HepG2 (cell line): ENCODE measurements around the gene GABRB1. TPM values are rescaled to one million over a fixed set of nuclear protein-coding genes. Genes with fewer than 3 reads are reported as not detected.

Experiments
- ATAC-seq: fragments of 200-7000 bp; cut with Tn5 transposase; 3 replicates; pipeline ENCODE4 v1.9.1; 2020; ENCODE audit warnings: mild to moderate bottlenecking, moderate library complexity
- BruUV-seq: library from RNA; stranded (reverse); fragments of 400-500 nt; replicated peaks from 2 replicates; lab custom pipeline; 2021; lab: Mats Ljungman, UMichigan
- CTCF ChIA-PET: fragments of 300-600 bp; formaldehyde crosslinking; extraction: SDS; loops from one replicate; lab custom pipeline; 2021; ENCODE audit warnings: low total read pairs, inconsistent platforms, low intra/inter-chr PET ratio; lab: Yijun Ruan, JAX
- POLR2A ChIA-PET: fragments of 350-600 bp; sonication (Branson Sonifier 250); formaldehyde crosslinking; loops from one replicate; lab custom pipeline; 2020; ENCODE audit warnings: antibody characterized with exemption, inconsistent platforms; lab: Yijun Ruan, JAX
- DNase-seq: peaks from one replicate; pipeline ENCODE4 v3.0.0-alpha.2; 2015; ENCODE audit warnings: low spot score
- FAIRE-seq: peaks from 3 replicates; lab custom pipeline; 2011; peaks lifted over from hg19 to GRCh38; lab: Jason Lieb, UNC
- H2AFZ ChIP-seq: one replicate; pipeline ENCODE4 v1.6.1; 2011; ENCODE audit warnings: low read length, inconsistent platforms
- H3K27ac ChIP-seq: fragments of 300-600 bp; 3 replicates; pipeline ENCODE4 v1.8.0; 2011; ENCODE audit warnings: mixed run types, mild to moderate bottlenecking, mixed read lengths, low read length, inconsistent platforms; ENCODE audit not compliant: insufficient read depth; ENCODE audit errors: extremely low read length
- H3K27me3 ChIP-seq, 2 experiments: fragments of 200-600 bp in 1 of 2; 2 replicates in 1 of 2; 3 replicates in 1 of 2; pipeline versions ENCODE4 v1.6.0 to v1.8.0; 2011; ENCODE audit warnings: low read length in 2 of 2, mild to moderate bottlenecking in 2 of 2, moderate library complexity in 2 of 2, inconsistent platforms in 1 of 2; ENCODE audit not compliant: insufficient read depth in 2 of 2, control insufficient read depth in 1 of 2
- H3K36me3 ChIP-seq, 2 experiments: fragments of 200-600 bp in 1 of 2; replicated peaks in 1 of 2; 2 replicates in 1 of 2; 3 replicates in 1 of 2; pipeline versions ENCODE4 v1.5.1 to v1.8.0; 2011; ENCODE audit warnings: low read length in 2 of 2, inconsistent platforms in 1 of 2; ENCODE audit not compliant: insufficient read depth in 2 of 2, control insufficient read depth in 1 of 2
- H3K4me1 ChIP-seq: 2 replicates; pipeline ENCODE4 v1.5.1; 2012; ENCODE audit warnings: low read length, inconsistent platforms; ENCODE audit not compliant: insufficient read depth
- H3K4me2 ChIP-seq: 2 replicates; pipeline ENCODE4 v1.6.0; 2011; ENCODE audit warnings: low read depth, low read length, inconsistent platforms
- H3K4me3 ChIP-seq, 3 experiments: fragments of 200-600 bp in 1 of 3; sonication (generic), shearing (Covaris generic) in 1 of 3; replicated peaks in 1 of 3; 2 replicates each; pipeline ENCODE4 v1.5.1; 2011 to 2016; ENCODE audit warnings: low read length in 3 of 3, inconsistent platforms in 2 of 3, low read depth in 2 of 3, mild to moderate bottlenecking in 2 of 3, control low read depth in 1 of 3, mixed read lengths in 1 of 3; ENCODE audit not compliant: insufficient read depth in 1 of 3
- H3K79me2 ChIP-seq: one replicate; pipeline ENCODE4 v1.6.1; 2011; ENCODE audit warnings: low read length, inconsistent platforms; ENCODE audit not compliant: insufficient read depth
- H3K9ac ChIP-seq: 2 replicates; pipeline ENCODE4 v1.6.0; 2011; ENCODE audit warnings: mild to moderate bottlenecking, low read depth, low read length, inconsistent platforms; ENCODE audit not compliant: insufficient read depth
- H3K9me3 ChIP-seq: 2 replicates; pipeline ENCODE4 v1.5.1; 2012; ENCODE audit warnings: mild to moderate bottlenecking, low read length
- H4K20me1 ChIP-seq: 2 replicates; pipeline ENCODE4 v1.6.0; 2011; ENCODE audit warnings: inconsistent platforms, mild to moderate bottlenecking, low read length, moderate library complexity; ENCODE audit not compliant: insufficient read depth
- ARID3A ChIP-seq: IDR thresholded peaks from 2 replicates; pipeline ENCODE4 v1.6.1; 2012; ENCODE audit warnings: low read depth, low read length, improper control_type of control experiment
- DDIT3 ChIP-seq: sonication (generic); formaldehyde crosslinking; IDR thresholded peaks from 2 replicates; pipeline ENCODE4 v1.4.0; 2020; ENCODE audit warnings: mild to moderate bottlenecking, missing genetic modification reagents
- HNF1A ChIP-seq, 2 experiments: sonication (generic) in 1 of 2; formaldehyde crosslinking in 1 of 2; IDR thresholded peaks; 2 replicates each; pipeline versions ENCODE4 v1.4.0 to v1.6.1; 2016 to 2020; ENCODE audit warnings: borderline replicate concordance in 1 of 2, low read depth in 1 of 2, mild to moderate bottlenecking in 1 of 2, missing genetic modification reagents in 1 of 2
- HNRNPUL1 ChIP-seq: fragments of 200-400 bp; formaldehyde crosslinking; IDR thresholded peaks from 2 replicates; pipeline ENCODE4 v1.6.1; 2017; ENCODE audit warnings: low read depth, mild to moderate bottlenecking, low read length, moderate library complexity
- IKZF5 ChIP-seq: IDR thresholded peaks from 2 replicates; pipeline ENCODE4 v1.6.1; 2018; ENCODE audit warnings: missing genetic modification reagents, mild to moderate bottlenecking, missing compliant biosample characterization
- KLF9 ChIP-seq: IDR thresholded peaks from 2 replicates; pipeline ENCODE4 v1.6.1; 2016; ENCODE audit warnings: low read depth
- RFXANK ChIP-seq: IDR thresholded peaks from 2 replicates; pipeline ENCODE4 v1.6.1; 2016
- SMC3 ChIP-seq: IDR thresholded peaks from 2 replicates; pipeline ENCODE4 v1.6.1; 2011; ENCODE audit warnings: low read length, improper control_type of control experiment
- ZBTB42 ChIP-seq: sonication (generic); formaldehyde crosslinking; IDR thresholded peaks from 2 replicates; pipeline ENCODE4 v1.5.0; 2020; ENCODE audit warnings: mild to moderate bottlenecking, missing genetic modification reagents
- ZFX ChIP-seq: sonication (generic); formaldehyde crosslinking; IDR thresholded peaks from 2 replicates; pipeline ENCODE4 v1.4.0; 2020; ENCODE audit warnings: mild to moderate bottlenecking, low read depth, missing genetic modification reagents, moderate library complexity
- ZNF207 ChIP-seq: fragments of 450-650 bp; IDR thresholded peaks from 2 replicates; pipeline ENCODE4 v1.6.1; 2016; ENCODE audit warnings: antibody characterized with exemption, borderline replicate concordance
- ZNF329 ChIP-seq: sonication (generic); formaldehyde crosslinking; IDR thresholded peaks from 2 replicates; pipeline ENCODE4 v1.9.0; 2021; ENCODE audit warnings: low read depth, mild to moderate bottlenecking, missing genetic modification reagents
- ZSCAN9 ChIP-seq: IDR thresholded peaks from 2 replicates; pipeline ENCODE4 v1.6.1; 2016; ENCODE audit warnings: borderline replicate concordance
- WGBS: methylation state at CpG from one replicate; pipeline ENCODE4 v1.1.6; 2017; ENCODE audit warnings: low lambda C conversion rate; 5-methylcytosine and 5-hydroxymethylcytosine counted together
- in situ Hi-C: cut with HindIII; loops from 2 replicates; pipeline ENCODE4 v1.10.0; 2017; ENCODE audit warnings: low pct_unique_long_range_greater_than_20kb; ENCODE audit not compliant: extremely low pct_ligation_motif_present
- intact Hi-C: fragments of 100-400 bp; cut with micrococcal nuclease; formaldehyde crosslinking; loops from one replicate; pipeline ENCODE4 v1.10.0; 2022; ENCODE audit not compliant: unreplicated experiment
- polyA plus RNA-seq, 8 experiments: library from polyadenylated mRNA; depleted of rRNA in 3 of 8; stranded (reverse) in 7 of 8; unstranded in 1 of 8; fragments of >200 nt; fragmentation: Illumina TruSeq in 4 of 8; extraction: Trizol in 4 of 8; gene quantifications; 2 replicates each; pipeline versions ENCODE4 v1.2.1 to v1.2.3, GENCODE V29; 2011 to 2016; ENCODE audit warnings: low read depth in 4 of 8, missing spikeins in 1 of 8, mixed read lengths in 1 of 8; ENCODE audit not compliant: insufficient read depth in 1 of 8
- total RNA-seq, 5 experiments: library from RNA; depleted of rRNA; stranded (reverse); fragments of >200 nt; fragmentation: Illumina TruSeq; extraction: Trizol; gene quantifications; 2 replicates each; pipeline ENCODE4 v1.2.3, GENCODE V29; 2016; ENCODE audit warnings: low read depth in 1 of 5

GABRB1 gene
- total and polyA plus RNA-seq, 2 of the 13 experiments (the other 11 are each of a cell fraction or from before 2014, with no cell fraction given) = not detected

- TF ChIP-seq SMC3 (no peak), HNRNPUL1 (no peak), ZBTB42 (CRISPR knock-in tag) (no peak), DDIT3 (CRISPR knock-in tag) (no peak), KLF9 (no peak)
Observed at GRCh38 chr4:47049347-47049746, 18.0 kb downstream of the GABRB1 start (continued).

GRCh38 chr4:47050761-47051725 is 19.7 kb downstream of the GABRB1 start:
- H3K27ac ChIP-seq = no peak overlapping the region
- DNase-seq (no peak), ATAC-seq (no peak), FAIRE-seq (no peak)
- intact Hi-C loops (no loop called here), in situ Hi-C loops (no loop called here)
- 41% methylated on average over 3 of the region's 3 CpGs for WGBS
- no peaks in the 10 kb centered on the region for H3K9me3 ChIP-seq
- no peaks in the 10 kb centered on the region for H3K79me2 ChIP-seq
- H3K4me2 ChIP-seq = no peak overlapping the region
- CTCF ChIA-PET = no interaction called here
- H3K4me3 ChIP-seq = no peak overlapping the region
- no peaks in the 10 kb centered on the region for H4K20me1 ChIP-seq
- no peaks in the 10 kb centered on the region for H3K36me3 ChIP-seq
- no peaks in the 10 kb centered on the region for H3K4me1 ChIP-seq
- POLR2A ChIA-PET = no interaction called here
- no TSS peak for BruUV-seq
- no peak overlapping the region for H2AFZ ChIP-seq
- no peaks in the 10 kb centered on the region; a peak in 1 of 5 replicates for H3K27me3 ChIP-seq
- no peak overlapping the region for H3K9ac ChIP-seq
- TF ChIP-seq HNF1A (IDR thresholded peaks at IDR 0.05; ENCODE audit: low read depth) (no peak), HNF1A (CRISPR knock-in tag; IDR thresholded peaks at IDR 0.05; ENCODE audit: borderline replicate concordance) (no peak), ZNF329 (CRISPR knock-in tag) (no peak), ZFX (CRISPR knock-in tag) (no peak), IKZF5 (no peak), ZNF207 (no peak), ZSCAN9 (CRISPR knock-in tag) (no peak), RFXANK (CRISPR knock-in tag) (no peak), ARID3A (no peak)
